T-helper 1 cell treated with Interleukin-12 subunit alpha and Interleukin-12 subunit beta and Interleukin-4 antibody, amounts not matched to agents 30 ng/mL and 1 ng/mL, for 36 hours (primary cell): Measurements from ENCODE around the gene MAP2K5. TPM values are rescaled to one million over a fixed set of nuclear protein-coding genes. Genes with fewer than 3 reads are reported as not detected.

ENCODE experiments used
- intact Hi-C: fragments of 100-400 bp; cut with micrococcal nuclease; formaldehyde crosslinking; loops from one replicate; pipeline ENCODE4 v1.15.1; 2024
- total RNA-seq: library from RNA; stranded (reverse); gene quantifications from 2 replicates; pipeline ENCODE4 v1.2.3, GENCODE V29; 2022

MAP2K5 gene
- total RNA-seq, 1 donor from 2014 or later, result 21.2 TPM

- intact Hi-C loops, result loop anchor here (10.0 kb wide), 1 partner anchor 166 kb away; no protein-coding TSS in a partner anchor
Measured at GRCh38 chr15:67820992-67821783, 278.7 kb downstream of the MAP2K5 start.

GRCh38 chr15:67821784-67822440 is 279.4 kb downstream of the MAP2K5 start:
- intact Hi-C loops, result loop anchor here (10.0 kb wide), 1 partner anchor 167 kb away; no protein-coding TSS in a partner anchor

DNA sequence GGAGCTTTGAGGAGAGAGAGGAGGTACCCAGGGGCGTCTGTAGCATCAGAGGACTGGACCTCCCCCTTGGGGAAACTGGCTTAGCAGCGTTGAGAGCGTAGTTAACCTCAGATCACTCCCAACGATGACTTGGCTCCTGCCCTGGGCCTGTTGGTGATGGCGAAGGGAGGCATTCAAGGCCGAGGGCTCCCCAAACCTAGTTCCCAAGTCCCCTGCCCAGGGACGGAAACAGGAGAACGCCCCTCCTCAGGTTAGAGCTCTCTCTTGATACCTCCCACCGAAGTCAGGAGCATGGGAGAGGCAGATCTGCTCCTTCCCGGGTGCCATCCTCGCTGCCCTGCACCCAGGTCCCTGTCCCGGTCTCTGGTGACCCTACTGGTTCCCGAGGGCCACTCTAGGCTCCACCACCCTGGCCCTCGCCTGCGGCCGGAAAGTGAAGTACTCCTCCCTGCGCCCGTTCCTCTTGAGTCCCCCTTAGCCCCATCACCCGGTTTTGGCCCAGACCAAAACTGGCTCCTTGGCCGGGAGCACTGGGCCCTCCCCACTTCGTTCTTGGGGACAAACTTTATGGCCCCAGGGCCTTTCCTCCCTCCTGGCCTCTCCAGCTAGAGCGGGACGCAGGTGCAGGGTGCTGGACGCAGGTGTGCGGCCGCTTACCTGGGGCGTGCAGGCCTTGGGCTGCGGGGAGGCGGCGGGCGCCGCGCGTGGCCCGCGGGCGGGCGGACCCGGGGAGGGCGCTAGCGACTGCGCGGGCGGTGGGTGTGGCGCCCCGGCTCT is 280.2 kb downstream of the MAP2K5 start:
- intact Hi-C loops, result loop anchor here (10.0 kb wide), 1 partner anchor 168 kb away; no protein-coding TSS in a partner anchor

DNA sequence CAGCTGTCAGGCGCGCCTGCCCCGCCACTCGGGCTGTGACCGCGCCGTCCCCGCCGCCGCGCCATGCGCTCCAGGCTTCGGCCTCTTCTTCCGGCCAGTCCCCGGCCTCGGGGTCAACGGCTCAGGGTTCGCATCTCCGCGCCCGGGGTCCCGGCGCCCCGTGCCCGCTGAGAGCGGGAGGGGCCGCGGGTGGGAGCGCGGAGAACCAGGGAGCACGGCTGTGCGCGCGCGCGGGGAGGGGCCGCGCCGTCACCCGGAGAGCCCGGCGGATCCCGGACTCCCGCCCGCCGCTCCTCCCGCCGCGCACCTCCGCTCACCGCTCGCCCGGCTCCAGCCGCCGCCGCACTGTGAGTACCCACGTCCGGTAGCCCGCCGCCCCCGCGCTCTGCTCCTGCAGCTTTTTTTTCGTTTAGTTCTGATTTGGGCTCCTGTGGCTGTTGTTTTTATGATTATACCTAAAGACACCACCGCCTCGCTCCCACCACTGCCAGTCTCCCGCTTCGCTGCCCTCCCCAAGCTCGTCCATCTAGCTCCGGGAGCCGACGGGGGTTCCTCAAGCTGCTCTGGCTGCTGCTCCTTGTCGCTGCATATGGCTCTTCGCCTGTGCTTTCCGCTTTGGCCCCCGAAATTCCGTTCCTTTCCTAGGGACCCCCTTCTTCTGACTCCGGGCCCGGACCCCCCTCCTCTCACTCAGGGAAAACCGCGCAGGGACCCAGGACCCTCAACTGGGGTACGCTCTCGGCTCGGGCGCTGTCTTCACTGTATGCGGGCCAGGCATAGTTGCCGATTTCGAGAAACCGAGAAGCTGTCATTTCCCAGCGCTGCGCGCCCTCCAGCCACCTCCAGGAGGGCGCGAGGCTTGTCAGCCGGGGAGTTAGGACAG is 281.1 kb downstream of the MAP2K5 start:
- intact Hi-C loops, result loop anchor here (10.0 kb wide), 1 partner anchor 169 kb away; no protein-coding TSS in a partner anchor

DNA sequence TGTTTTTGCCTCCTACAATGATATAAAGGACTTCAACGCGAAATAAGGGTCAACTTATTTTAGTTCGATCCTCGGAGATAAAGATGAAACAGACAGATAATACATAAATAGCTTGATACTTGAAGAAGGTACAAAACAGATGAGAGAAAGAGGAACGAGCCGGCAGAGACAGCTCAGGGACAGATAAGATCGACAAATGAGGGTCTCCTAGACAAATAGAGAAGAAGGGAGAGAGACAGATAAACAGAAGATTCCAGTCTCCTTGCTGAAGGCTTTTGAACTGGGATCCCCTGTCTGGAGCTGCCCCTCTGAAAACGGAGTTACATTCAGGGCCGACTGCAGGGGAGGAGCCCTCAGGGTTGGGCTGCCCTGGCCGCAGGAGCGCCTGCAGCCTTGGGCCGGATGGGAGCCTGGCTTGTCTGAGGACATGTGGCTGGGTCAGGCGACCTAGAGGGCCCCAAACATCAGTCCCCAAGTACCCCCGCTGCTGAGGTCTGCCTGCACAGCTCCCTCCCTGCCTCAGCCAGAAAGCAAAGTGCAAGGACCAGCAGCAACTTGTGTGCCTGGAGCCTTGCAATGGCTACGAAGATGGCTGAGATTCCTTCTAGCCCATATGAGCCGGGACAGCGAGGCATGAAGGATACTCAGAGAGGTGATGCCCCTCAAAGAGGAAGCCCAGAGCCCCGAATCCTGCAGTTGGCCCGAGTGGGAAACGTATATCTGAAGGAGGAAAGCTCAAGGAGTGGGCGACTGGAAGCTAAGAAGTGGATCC is 281.9 kb downstream of the MAP2K5 start:
- intact Hi-C loops, result loop anchor here (10.0 kb wide), 1 partner anchor 170 kb away; no protein-coding TSS in a partner anchor

- intact Hi-C loops, result loop anchor here (10.0 kb wide), 1 partner anchor 170 kb away; no protein-coding TSS in a partner anchor
Measured at GRCh38 chr15:67824976-67825880, 282.7 kb downstream of the MAP2K5 start, which contains the start of gene SKOR1. Gene SKOR1 (plus strand): TSS chr15:67825509. CDS start chr15:67825603, 94 bp downstream.

DNA sequence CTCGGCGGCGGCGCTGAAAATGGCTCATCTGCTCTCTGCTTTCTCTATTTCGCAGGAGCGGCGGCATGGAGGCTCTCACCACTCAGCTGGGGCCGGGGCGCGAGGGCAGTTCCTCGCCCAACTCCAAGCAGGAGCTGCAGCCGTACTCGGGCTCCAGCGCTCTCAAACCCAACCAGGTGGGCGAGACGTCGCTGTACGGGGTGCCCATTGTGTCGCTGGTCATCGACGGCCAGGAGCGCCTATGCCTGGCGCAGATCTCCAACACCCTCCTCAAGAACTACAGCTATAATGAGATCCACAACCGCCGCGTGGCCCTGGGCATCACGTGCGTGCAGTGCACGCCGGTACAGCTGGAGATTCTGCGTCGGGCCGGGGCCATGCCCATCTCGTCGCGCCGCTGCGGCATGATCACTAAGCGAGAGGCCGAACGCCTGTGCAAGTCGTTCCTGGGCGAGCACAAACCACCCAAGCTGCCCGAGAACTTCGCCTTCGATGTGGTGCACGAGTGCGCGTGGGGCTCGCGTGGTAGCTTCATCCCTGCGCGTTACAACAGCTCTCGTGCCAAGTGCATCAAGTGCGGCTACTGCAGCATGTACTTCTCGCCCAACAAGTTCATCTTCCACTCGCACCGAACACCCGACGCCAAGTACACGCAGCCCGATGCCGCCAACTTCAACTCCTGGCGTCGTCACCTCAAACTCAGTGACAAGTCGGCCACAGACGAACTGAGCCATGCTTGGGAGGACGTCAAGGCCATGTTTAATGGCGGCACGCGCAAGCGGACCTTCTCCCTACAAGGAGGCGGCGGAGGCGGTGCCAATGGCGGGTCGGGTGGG is 283.6 kb downstream of the MAP2K5 start:
- intact Hi-C loops, result loop anchor here (10.0 kb wide), 1 partner anchor 171 kb away; no protein-coding TSS in a partner anchor

DNA sequence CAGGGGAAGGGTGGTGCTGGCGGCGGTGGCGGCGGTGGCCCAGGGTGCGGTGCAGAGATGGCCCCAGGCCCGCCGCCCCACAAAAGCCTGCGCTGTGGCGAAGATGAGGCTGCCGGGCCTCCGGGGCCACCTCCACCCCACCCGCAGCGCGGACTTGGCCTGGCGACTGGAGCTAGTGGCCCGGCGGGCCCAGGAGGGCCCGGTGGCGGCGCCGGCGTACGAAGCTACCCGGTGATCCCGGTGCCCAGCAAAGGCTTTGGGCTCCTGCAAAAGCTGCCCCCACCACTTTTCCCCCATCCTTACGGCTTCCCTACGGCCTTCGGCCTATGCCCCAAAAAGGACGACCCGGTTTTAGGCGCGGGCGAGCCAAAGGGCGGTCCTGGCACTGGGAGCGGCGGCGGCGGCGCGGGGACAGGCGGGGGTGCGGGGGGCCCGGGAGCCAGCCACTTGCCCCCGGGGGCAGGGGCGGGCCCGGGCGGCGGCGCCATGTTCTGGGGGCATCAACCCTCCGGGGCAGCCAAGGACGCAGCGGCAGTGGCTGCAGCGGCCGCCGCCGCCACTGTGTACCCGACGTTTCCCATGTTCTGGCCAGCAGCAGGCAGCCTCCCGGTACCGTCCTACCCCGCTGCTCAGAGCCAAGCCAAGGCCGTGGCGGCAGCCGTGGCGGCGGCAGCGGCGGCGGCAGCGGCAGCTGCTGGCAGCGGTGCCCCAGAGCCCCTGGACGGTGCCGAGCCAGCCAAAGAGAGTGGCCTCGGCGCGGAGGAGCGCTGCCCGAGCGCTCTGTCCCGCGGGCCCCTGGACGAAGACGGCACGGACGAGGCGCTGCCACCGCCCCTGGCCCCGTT is 284.4 kb downstream of the MAP2K5 start:
- intact Hi-C loops, result loop anchor here (10.0 kb wide), 1 partner anchor 172 kb away; no protein-coding TSS in a partner anchor

DNA sequence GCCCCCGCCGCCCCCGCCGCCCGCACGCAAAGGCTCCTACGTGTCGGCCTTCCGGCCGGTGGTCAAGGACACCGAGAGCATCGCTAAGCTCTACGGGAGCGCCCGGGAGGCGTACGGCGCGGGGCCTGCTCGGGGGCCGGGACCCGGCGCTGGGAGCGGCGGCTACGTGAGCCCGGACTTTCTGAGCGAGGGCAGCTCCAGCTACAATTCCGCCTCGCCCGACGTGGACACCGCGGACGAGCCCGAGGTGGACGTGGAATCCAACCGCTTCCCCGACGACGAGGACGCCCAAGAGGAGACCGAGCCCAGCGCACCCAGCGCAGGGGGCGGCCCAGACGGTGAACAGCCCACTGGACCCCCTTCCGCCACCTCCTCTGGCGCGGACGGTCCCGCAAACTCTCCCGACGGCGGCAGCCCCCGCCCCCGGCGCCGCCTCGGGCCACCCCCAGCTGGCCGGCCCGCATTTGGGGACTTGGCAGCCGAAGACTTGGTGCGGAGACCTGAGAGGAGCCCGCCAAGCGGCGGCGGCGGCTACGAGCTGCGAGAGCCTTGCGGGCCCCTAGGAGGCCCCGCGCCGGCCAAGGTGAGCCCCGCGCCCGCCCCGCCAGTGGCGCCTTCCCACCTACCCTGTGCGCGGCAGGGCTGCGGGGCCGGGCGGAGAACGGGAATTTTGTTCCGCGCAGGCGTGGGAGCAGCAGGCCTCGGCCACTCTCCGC is 285.2 kb downstream of the MAP2K5 start:
- intact Hi-C loops, result loop anchor here (10.0 kb wide), 1 partner anchor 173 kb away; no protein-coding TSS in a partner anchor

- intact Hi-C loops, result loop anchor here (10.0 kb wide), 1 partner anchor 174 kb away; no protein-coding TSS in a partner anchor
Measured at GRCh38 chr15:67828278-67828968, 285.9 kb downstream of the MAP2K5 start.

DNA sequence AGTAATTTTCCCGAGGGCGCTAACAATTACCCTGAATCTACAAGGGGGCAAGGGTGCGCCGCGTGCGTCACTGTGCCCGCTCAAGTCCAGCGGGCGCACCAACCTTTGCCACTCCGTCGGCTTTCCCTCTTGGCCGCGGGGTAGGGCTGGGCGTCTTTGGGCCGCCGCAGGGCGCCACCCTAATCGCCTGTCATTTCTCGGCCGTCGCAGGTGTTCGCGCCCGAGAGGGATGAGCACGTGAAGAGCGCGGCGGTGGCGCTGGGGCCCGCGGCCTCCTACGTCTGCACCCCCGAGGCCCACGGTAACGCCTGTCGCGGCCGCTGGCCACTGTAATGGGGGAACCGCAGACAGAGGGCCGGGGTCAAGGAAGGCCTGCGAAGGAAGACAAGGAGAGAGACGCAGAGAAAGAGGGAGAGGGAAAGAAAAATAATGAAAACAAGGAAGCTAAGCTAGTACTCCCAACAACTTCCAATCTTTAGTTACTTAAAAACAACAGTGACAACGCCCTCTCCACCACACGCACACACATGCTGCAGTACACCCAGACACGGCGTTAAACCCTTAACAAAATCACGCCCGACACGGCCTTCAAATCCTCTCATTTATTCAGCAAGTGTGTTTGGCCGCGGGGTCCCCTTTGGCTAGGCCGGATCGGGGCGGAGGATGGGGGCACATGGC is 286.6 kb downstream of the MAP2K5 start:
- intact Hi-C loops, result loop anchor here (10.0 kb wide), 1 partner anchor 174 kb away; no protein-coding TSS in a partner anchor

- intact Hi-C loops, result loop anchor here (10.0 kb wide), 3 partner anchors 175 to 1335 kb away; partner anchors contain the start of genes GLCE and SMAD3
Measured at GRCh38 chr15:67829647-67830504, 287.4 kb downstream of the MAP2K5 start.

DNA sequence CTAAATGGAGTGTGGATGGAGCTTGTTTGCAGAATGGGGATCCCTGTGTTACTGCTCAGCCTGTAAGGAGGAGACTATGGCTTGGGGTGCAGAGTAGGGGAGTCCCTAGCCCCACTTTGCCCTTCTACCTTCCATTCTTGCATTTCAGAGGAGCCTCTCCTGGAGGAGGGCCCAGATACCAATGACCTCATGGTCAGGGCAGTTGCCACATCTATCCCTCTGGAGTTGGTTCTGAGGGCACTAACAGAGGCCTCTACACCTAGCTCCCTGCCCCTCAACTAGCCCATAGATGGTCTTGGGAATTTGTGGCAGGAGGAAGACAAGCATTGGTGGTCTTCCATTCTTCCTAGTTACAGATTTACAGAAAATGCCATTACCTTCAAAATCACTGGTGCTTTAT is 288.9 kb downstream of the MAP2K5 start:
- intact Hi-C loops, result loop anchor here (10.0 kb wide), 2 partner anchors 767 to 1333 kb away; partner anchors contain the start of genes GLCE and SMAD3
